GM23248 (cell line): ENCODE measurements around the gene CHST11. TPM values are rescaled to one million over a fixed set of nuclear protein-coding genes. Genes with fewer than 3 reads are reported as not detected.
A peak's percentile ranks its signal among the peaks of the same experiment; 100 is the strongest.

ENCODE experiments used
- DNase-seq: peaks from one replicate; pipeline ENCODE4 v3.0.0-alpha.2; 2015
- H2AFZ ChIP-seq: fragments of 200-600 bp; sonication (generic); 2 replicates; pipeline ENCODE4 v1.6.1; 2016; ENCODE audit warnings: antibody characterized with exemption
- H3F3A ChIP-seq: fragments of 200-600 bp; sonication (generic); 2 replicates; pipeline ENCODE4 v1.6.1; 2016; ENCODE audit warnings: mild to moderate bottlenecking, antibody characterized with exemption, mixed run types; ENCODE audit not compliant: insufficient read depth
- H3K27ac ChIP-seq: fragments of 200-600 bp; sonication (generic); 2 replicates; pipeline ENCODE4 v1.5.1; 2016; ENCODE audit warnings: mild to moderate bottlenecking
- H3K27me3 ChIP-seq: fragments of 200-600 bp; sonication (generic); replicated peaks from 2 replicates; pipeline ENCODE4 v1.6.1; 2016; ENCODE audit warnings: mild to moderate bottlenecking; ENCODE audit not compliant: insufficient read depth
- H3K36me3 ChIP-seq: fragments of 200-600 bp; sonication (generic); 2 replicates; pipeline ENCODE4 v1.6.1; 2016; ENCODE audit warnings: low read depth, mild to moderate bottlenecking
- H3K4me1 ChIP-seq: fragments of 200-600 bp; sonication (generic); 2 replicates; pipeline ENCODE4 v1.6.1; 2016; ENCODE audit warnings: mild to moderate bottlenecking; ENCODE audit not compliant: insufficient read depth
- H3K4me2 ChIP-seq: fragments of 200-600 bp; sonication (generic); one replicate; pipeline ENCODE4 v1.6.1; 2016; ENCODE audit warnings: mild to moderate bottlenecking; ENCODE audit not compliant: unreplicated experiment
- H3K4me3 ChIP-seq: fragments of 200-600 bp; sonication (generic); 2 replicates; pipeline ENCODE4 v1.5.1; 2016; ENCODE audit warnings: mild to moderate bottlenecking
- H3K79me2 ChIP-seq: fragments of 200-600 bp; sonication (generic); 2 replicates; pipeline ENCODE4 v1.6.1; 2016; ENCODE audit warnings: mild to moderate bottlenecking; ENCODE audit not compliant: insufficient read depth
- H3K9ac ChIP-seq: fragments of 200-600 bp; sonication (generic); 2 replicates; pipeline ENCODE4 v1.6.1; 2016; ENCODE audit warnings: mild to moderate bottlenecking
- H3K9me2 ChIP-seq: fragments of 200-600 bp; sonication (generic); 2 replicates; pipeline ENCODE4 v1.6.1; 2016; ENCODE audit warnings: mixed run types, mild to moderate bottlenecking, moderate library complexity; ENCODE audit not compliant: insufficient read depth
- H3K9me3 ChIP-seq: fragments of 200-600 bp; sonication (generic); one replicate; pipeline ENCODE4 v1.6.1; 2017; ENCODE audit warnings: low read depth
- H4K20me1 ChIP-seq: fragments of 200-600 bp; sonication (generic); 2 replicates; pipeline ENCODE4 v1.6.0; 2016; ENCODE audit not compliant: insufficient read depth
- EZH2 ChIP-seq: fragments of 200-600 bp; sonication (generic); IDR thresholded peaks from 2 replicates; pipeline ENCODE4 v1.6.1; 2018; ENCODE audit warnings: antibody characterized with exemption, mild to moderate bottlenecking; ENCODE audit not compliant: insufficient read depth, poor library complexity, severe bottlenecking
- EZH2phosphoT487 ChIP-seq: fragments of 200-600 bp; sonication (generic); IDR thresholded peaks from 2 replicates; pipeline ENCODE4 v1.6.1; 2018; ENCODE audit warnings: antibody characterized with exemption, moderate library complexity, mild to moderate bottlenecking, low read depth; ENCODE audit not compliant: insufficient read depth
- WGBS, 2 experiments: methylation state at CpG; one replicate each; pipeline ENCODE4 v1.1.6; 2015 to 2017; ENCODE audit warnings: low lambda C conversion rate in 2 of 2, low coverage in 1 of 2; ENCODE audit errors: missing lambda C conversion rate in 2 of 2; 5-methylcytosine and 5-hydroxymethylcytosine counted together
- in situ Hi-C: fragments of 300-500 bp; cut with MboI; formaldehyde crosslinking; loops from 2 replicates; pipeline ENCODE4 v1.15.0; 2020
- polyA plus RNA-seq: library from polyadenylated mRNA; unstranded; fragments of >200 nt; fragmentation: Nextera tagmentation; extraction: Ambion mirVana; gene quantifications from 2 replicates; pipeline ENCODE4 v1.2.1, GENCODE V29; 2016
- total RNA-seq: library from RNA; depleted of rRNA; stranded (reverse); fragments of >200 nt; shearing (Covaris generic); gene quantifications from 2 replicates; pipeline ENCODE4 v1.2.3, GENCODE V29; 2014

Gene CHST11
- total and polyA plus RNA-seq, 2 experiments from 2014 or later, result 3.7 to 5.4 TPM

- no peak overlapping the region for H2AFZ ChIP-seq
- H3K4me3 ChIP-seq, result no peak overlapping the region
- in situ Hi-C loops, result no loop called here
- no peaks in the 10 kb centered on the region for H3K36me3 ChIP-seq
- no peaks in the 10 kb centered on the region for H4K20me1 ChIP-seq
- WGBS, 2 experiments, result 97 to 98% methylated on average over 19 to 20 of the region's 20 CpGs
- no peak overlapping the region for H3K27ac ChIP-seq
- DNase-seq, result no peak
- H3K4me1 ChIP-seq, result no peaks in the 10 kb centered on the region
- H3K9me3 ChIP-seq, result no peaks in the 10 kb centered on the region
- no peaks in the 10 kb centered on the region for H3F3A ChIP-seq
- no peaks in the 10 kb centered on the region for H3K9me2 ChIP-seq
- H3K4me2 ChIP-seq, result no peak overlapping the region
- no peak for TF ChIP-seq EZH2phosphoT487
- no peak for TF ChIP-seq EZH2
- no peak overlapping the region for H3K9ac ChIP-seq
- H3K79me2 ChIP-seq, result no peaks in the 10 kb centered on the region
- no peaks in the 10 kb centered on the region for H3K27me3 ChIP-seq
Observed at GRCh38 chr12:104756901-104757300, 300.2 kb downstream of the CHST11 start.

DNA sequence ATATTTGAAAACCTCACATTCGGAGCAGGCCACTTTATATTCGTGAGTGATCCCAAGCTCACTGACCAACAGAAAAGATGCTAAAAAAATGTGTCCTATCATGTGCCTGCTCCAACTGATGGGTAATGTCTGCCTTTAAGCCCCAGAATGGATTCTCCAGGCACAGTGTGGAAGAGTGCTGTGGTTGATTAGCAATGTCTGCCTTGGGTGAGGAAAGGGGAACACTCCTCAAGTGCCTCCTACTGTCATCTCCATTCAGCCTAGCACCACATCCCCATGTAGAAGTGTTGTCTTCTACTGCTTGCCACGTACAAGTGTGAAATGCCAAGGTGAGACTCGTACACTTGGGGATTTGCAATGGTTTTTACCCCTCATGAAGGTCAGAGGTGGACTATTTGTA lies 302.0 kb downstream of the CHST11 start:
- no peaks in the 10 kb centered on the region for H3K79me2 ChIP-seq
- DNase-seq, result no peak
- no peaks in the 10 kb centered on the region for H3K36me3 ChIP-seq
- no peak overlapping the region for H3K27ac ChIP-seq
- H3K4me1 ChIP-seq, result peaks cover 8% of the 10 kb centered on the region
- H2AFZ ChIP-seq, result no peak overlapping the region
- H3F3A ChIP-seq, result no peaks in the 10 kb centered on the region
- TF ChIP-seq EZH2phosphoT487, result no peak
- TF ChIP-seq EZH2, result no peak
- H3K4me2 ChIP-seq, result no peak overlapping the region
- H3K4me3 ChIP-seq, result no peak overlapping the region
- H3K9ac ChIP-seq, result no peak overlapping the region
- H3K27me3 ChIP-seq, result no peaks in the 10 kb centered on the region
- H4K20me1 ChIP-seq, result no peaks in the 10 kb centered on the region
- in situ Hi-C loops, result no loop called here
- H3K9me3 ChIP-seq, result no peaks in the 10 kb centered on the region
- no peaks in the 10 kb centered on the region for H3K9me2 ChIP-seq
- WGBS, 2 experiments, result 94 to 97% methylated on average over 4 of the region's 4 CpGs

DNA sequence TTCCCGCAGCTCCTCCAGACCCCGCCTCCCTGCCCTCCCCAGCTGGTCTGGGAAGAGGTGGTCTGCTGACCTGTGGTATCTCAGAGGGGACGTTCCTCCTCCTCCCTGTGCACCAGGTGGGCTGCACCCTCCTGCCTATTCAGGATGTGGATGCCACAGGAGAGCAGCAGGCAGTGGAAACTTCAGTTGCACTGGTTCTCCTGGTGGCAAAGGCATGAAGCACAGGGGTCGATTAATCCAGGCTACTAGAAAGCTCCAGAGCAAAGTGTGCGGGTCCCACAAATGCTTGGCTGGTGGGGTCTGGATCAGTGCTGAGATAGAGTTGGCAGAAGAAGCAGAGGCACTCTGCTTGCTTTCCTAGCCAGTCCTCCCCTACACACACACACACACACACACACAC lies 304.3 kb downstream of the CHST11 start:
- Histone ChIP-seq H3K9me3 (no peaks in the 10 kb centered on the region), H3K27ac (no peak overlapping the region), H3K9ac (no peak overlapping the region), H3K9me2 (no peaks in the 10 kb centered on the region), H3K36me3 (no peaks in the 10 kb centered on the region), H3K4me3 (no peak overlapping the region), H3K4me2 (no peak overlapping the region), H3K4me1 (peaks cover 8% of the 10 kb centered on the region), H2AFZ (no peak overlapping the region), H3F3A (no peaks in the 10 kb centered on the region), H3K27me3 (no peaks in the 10 kb centered on the region), H4K20me1 (no peaks in the 10 kb centered on the region), H3K79me2 (no peaks in the 10 kb centered on the region)
- in situ Hi-C loops, result no loop called here
- 82 to 84% methylated on average over 5 of the region's 5 CpGs for WGBS, 2 experiments
- DNase-seq, result no peak
- TF ChIP-seq EZH2 (no peak), EZH2phosphoT487 (no peak)

DNA sequence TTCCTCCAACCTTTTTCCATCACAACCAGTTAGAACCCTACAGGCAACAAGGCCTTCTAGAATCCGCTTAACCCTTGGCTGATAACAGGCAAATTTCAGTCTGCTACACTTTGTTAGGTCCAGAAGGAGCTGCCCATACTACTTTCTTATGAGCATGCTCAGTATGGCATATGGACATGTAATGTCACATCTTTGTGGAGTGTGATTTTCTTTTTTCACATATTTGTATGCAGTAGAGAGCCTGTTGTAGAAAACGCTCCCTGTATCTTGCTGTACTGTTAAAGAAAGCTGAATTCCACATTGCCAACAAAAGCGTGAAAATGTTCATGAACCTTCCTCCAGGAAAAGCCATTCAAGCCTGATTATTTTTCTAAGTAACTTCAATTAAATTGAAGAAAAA lies 304.9 kb downstream of the CHST11 start:
- Histone ChIP-seq H3K9me3 (no peaks in the 10 kb centered on the region), H3K9me2 (no peaks in the 10 kb centered on the region), H3K36me3 (no peaks in the 10 kb centered on the region), H3K9ac (no peak overlapping the region), H4K20me1 (no peaks in the 10 kb centered on the region), H3K4me2 (no peak overlapping the region), H3K79me2 (no peaks in the 10 kb centered on the region), H3K27ac (no peak overlapping the region), H3K27me3 (no peaks in the 10 kb centered on the region), H3F3A (no peaks in the 10 kb centered on the region), H3K4me3 (no peak overlapping the region), H2AFZ (no peak overlapping the region), H3K4me1 (peaks cover 8% of the 10 kb centered on the region)
- TF ChIP-seq EZH2, result no peak
- in situ Hi-C loops, result no loop called here
- no peak for DNase-seq
- 97 to 98% methylated on average over 3 of the region's 3 CpGs for WGBS, 2 experiments

GRCh38 chr12:104763168-104763805 lies 306.5 kb downstream of the CHST11 start:
- Histone ChIP-seq H2AFZ (no peak overlapping the region), H3K4me3 (no peak overlapping the region), H3K79me2 (no peaks in the 10 kb centered on the region), H3K9me2 (no peaks in the 10 kb centered on the region), H3K9me3 (no peaks in the 10 kb centered on the region), H3K27me3 (no peaks in the 10 kb centered on the region), H3K36me3 (no peaks in the 10 kb centered on the region), H3K4me1 (peaks cover 8% of the 10 kb centered on the region), H3K4me2 (no peak overlapping the region), H3K9ac (no peak overlapping the region), H4K20me1 (no peaks in the 10 kb centered on the region), H3F3A (no peaks in the 10 kb centered on the region), H3K27ac (no peak overlapping the region)
- peak; percentile 37 for DNase-seq
- TF ChIP-seq EZH2 (no peak), EZH2phosphoT487 (no peak)
- WGBS, 2 experiments, result 66 to 76% methylated on average over 6 of the region's 6 CpGs
- in situ Hi-C loops, result no loop called here
